Coronary artery (tissue), 2 donors: ENCODE results near the gene BCL7A.
A peak's percentile ranks its signal among the peaks of the same experiment; 100 is the strongest.

ENCODE experiments used
- DNase-seq: peaks from one replicate; pipeline ENCODE4 v3.0.0-alpha.2; 2017; ENCODE audit warnings: low spot score
- H3K27ac ChIP-seq, 2 donors: fragments of 200-600 bp; sonication (generic); one replicate each; pipeline ENCODE4 v1.5.1; 2016 to 2019
- H3K4me3 ChIP-seq: fragments of 200-600 bp; sonication (generic); 2 replicates; pipeline ENCODE4 v1.5.1; 2016; ENCODE audit warnings: mild to moderate bottlenecking, moderate library complexity
- CTCF ChIP-seq: fragments of 200-600 bp; sonication (generic); IDR thresholded peaks from one replicate; pipeline ENCODE4 v1.5.1; 2019; ENCODE audit warnings: antibody characterized with exemption

Gene BCL7A

GRCh38 chr12:122003651-122004611, 17.8 kb upstream of the BCL7A start:
- Histone ChIP-seq H3K4me3 (peak overlapping the region; percentile 3), H3K27ac (peak overlapping the region; percentile 52 to 90)
- DNase-seq, result no peak
- no peak for TF ChIP-seq CTCF

DNA sequence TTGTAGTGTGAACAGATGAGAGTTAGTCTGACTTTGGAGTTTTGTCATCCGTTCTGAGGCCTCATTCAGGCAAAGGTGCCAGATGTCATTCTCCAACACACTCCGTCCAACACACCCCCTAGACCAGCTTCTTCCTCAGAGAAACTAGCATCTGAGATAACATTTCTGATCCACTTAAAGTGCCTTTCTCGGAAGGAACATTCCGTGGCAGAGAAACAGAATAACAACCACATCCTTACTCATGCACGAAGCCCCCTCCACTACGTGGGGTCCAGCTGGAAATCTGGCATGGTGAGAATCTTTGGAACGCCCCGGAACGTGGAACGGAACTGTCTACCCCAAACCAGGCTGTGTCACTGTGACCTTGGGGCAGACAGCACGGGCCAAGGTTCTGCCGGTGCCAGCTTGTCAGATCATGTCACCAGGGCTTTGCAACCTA, 17.0 kb upstream of the BCL7A start:
- H3K27ac ChIP-seq, result peak overlapping the region; percentile 52 to 90
- no peak for DNase-seq
- peak overlapping the region; percentile 3 for H3K4me3 ChIP-seq
- TF ChIP-seq CTCF, result no peak

DNA sequence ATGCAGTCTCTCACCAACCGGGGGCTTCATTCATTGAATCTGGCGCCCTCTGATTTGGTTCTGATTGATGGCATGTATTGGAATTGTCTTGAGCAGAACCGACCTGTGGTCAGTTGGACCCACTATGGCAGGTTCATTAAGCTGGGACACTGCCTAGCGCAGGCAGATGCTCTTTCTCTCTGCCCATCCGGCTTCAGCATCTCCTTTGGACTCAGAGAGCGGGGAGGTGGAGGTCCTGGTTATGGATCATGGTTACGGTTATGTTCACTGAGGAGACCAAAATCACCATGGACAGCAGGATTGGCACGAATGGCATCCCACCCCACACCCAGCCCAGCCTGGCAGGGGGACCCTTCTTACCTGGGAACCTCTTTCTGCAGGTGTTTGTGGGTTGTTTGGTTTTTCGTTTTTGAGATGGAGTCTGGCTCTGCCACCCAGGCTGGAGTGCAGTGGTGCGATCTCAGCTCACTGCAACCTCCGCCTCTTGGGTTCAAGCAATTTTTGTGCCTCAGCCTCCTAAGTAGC, 16.4 kb upstream of the BCL7A start:
- no peak for TF ChIP-seq CTCF
- peak overlapping the region in 1 of 2 donors; percentile 90 for H3K27ac ChIP-seq
- no peak overlapping the region for H3K4me3 ChIP-seq
- no peak for DNase-seq

- H3K27ac ChIP-seq, result no peak overlapping the region
- no peak overlapping the region for H3K4me3 ChIP-seq
- no peak for TF ChIP-seq CTCF
- DNase-seq, result no peak
Observed at GRCh38 chr12:122006186-122006926, 15.3 kb upstream of the BCL7A start.

GRCh38 chr12:122009741-122010140, 11.9 kb upstream of the BCL7A start:
- no peak for DNase-seq
- no peak overlapping the region for H3K4me3 ChIP-seq
- no peak overlapping the region for H3K27ac ChIP-seq
- no peak for TF ChIP-seq CTCF

DNA sequence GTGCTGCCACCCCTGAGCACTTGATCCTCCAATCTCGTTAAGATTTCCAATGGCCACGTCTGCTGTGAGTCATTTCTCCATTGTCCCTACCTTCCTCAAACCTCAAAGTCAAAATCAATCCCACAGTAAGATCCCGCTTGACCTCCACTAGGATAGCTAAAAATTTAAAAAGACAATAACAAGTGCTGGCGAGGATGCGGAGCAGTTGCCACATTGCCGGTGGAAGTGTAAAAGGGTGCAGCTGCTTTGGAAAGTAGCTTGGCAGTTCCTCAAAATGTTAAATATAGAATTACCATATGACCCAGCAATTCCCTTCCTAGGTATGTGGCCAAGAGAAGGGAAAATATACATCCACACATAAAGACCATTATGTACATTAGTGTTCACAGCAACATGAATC, 9.5 kb upstream of the BCL7A start:
- no peak overlapping the region for H3K27ac ChIP-seq
- no peak overlapping the region for H3K4me3 ChIP-seq
- no peak for TF ChIP-seq CTCF
- no peak for DNase-seq
